Inflammatory macrophage treated with lipopolysaccharide for 4 hours (primary cell): ENCODE results near the gene RAD51AP1.
"Not testable (repeated sequence)": the region's sequence is repeated elsewhere in the genome, so short reads cannot be mapped to it uniquely, and the experiment has no call there.

Experiments used
- DNase-seq: peaks from one replicate; pipeline ENCODE4 v3.0.0-alpha.2; 2020

The RAD51AP1 gene

GRCh38 chr12:4538207-4539160 is at the start of gene RAD51AP1:
TSS of gene RAD51AP1 (plus strand) at chr12:4538890. CDS start at chr12:4538940, 50 bp downstream.
- DNase-seq: peak; percentile 97

- no peak for DNase-seq
These were observed 49.1 kb upstream of the RAD51AP1 start for GRCh38 chr12:4489556-4489955.

- DNase-seq: no peak
These were observed 47.7 kb upstream of the RAD51AP1 start for GRCh38 chr12:4490973-4491372.

DNA sequence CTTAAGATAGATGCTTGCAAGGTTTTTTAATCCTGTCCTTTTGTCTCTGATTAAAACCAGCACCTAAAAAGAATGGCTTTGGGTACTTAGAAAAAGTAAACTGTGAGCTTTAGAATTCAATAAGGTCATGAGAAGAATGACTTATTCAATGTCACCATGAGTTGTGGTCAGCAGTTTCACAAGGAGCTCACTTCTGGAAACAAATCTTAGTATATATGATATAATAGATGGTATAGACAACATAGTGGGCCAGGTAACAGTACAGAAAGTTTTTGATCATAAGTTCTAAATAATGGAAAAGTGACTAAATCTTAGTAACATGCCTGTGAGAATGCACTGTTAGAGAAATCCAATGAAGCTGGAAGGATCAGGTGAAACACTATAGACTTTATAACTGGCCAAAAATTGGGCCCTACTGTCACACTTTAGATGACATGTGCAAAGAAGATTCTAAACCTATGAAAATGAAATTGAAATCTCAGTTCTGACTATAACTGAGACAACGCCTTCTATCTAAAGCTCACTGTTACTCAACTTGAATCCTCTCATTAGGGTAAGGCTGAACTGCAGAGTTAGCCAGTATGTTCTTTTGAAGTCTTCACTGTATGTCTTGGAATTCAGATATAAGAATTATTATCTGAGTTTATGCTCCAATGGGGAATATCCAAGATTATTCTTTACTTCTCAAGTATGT is 42.4 kb upstream of the RAD51AP1 start:
- DNase-seq: no peak

GRCh38 chr12:4499186-4499585 is 39.5 kb upstream of the RAD51AP1 start:
- no peak for DNase-seq

DNA sequence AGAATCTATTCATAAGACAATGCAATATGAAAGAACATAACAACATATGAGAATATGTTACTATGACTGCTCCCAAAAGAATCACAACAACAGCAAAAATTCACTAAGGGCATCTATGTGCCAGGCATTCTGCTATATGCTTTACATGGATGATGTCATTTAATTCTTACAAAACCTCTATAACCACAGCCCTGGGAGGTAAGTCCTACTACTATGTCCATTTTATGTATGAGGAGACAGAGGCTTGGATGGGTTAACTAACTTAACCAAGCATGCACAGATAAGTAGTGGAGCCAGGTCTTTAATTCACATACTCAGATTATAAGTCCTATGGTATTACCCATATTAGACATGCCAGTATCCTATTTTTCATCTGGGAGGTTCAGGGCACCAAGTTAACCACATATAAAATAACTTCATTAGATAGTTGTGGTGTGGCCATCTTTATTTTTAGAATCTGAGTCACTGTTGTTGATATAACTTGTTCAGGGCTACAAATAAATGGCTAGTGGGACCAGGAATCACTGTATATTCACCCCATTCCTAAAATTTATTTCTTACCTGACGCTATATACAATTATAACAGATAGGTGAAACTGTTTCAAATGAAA is 33.2 kb upstream of the RAD51AP1 start:
- peak; percentile 0 for DNase-seq

DNA sequence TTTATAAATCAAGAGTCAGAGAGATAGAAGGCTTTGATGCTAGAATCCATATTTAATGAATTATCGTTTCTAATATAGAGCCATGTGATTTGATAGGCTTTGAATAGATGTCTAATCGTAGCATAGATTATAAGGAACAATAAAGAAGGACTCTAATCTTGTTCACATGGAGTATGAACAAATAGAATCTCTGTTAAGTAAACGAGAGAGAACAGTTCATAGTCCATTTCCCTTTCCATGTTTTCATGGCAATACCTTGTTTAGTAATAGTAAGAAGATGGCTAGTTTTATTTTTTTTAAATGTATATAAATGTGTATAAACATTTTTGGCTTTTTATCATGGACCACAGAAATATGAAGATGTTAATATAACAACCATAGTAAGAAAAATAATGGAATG is 32.3 kb upstream of the RAD51AP1 start:
- DNase-seq: no peak

DNA sequence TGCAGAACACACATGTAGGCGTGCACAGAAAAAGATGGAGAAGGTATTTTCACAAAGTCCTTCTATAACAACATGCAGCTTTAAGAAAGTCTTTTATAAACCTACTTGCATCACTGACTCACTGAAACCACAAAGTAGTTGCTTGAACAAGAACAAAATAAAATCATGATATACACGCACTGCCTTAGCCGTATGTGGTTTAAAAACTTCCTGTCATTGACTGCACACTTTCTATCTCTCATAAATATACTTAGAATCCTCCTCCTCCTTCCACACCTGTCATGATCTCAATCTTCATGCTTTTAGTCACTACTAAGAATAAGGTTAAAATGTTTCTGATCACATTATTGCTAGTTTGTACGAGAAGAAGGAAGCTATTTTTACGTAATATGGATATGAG is 31.8 kb upstream of the RAD51AP1 start:
- DNase-seq: no peak

- DNase-seq: not testable (repeated sequence)
These were observed 30.2 kb upstream of the RAD51AP1 start for GRCh38 chr12:4508503-4508902.

GRCh38 chr12:4509269-4509668 is 29.4 kb upstream of the RAD51AP1 start:
- DNase-seq: not testable (repeated sequence)

- DNase-seq: no peak
These were observed 20.5 kb upstream of the RAD51AP1 start for GRCh38 chr12:4518106-4518728.

GRCh38 chr12:4523443-4523842 is 15.2 kb upstream of the RAD51AP1 start:
- DNase-seq: not testable (repeated sequence)

DNA sequence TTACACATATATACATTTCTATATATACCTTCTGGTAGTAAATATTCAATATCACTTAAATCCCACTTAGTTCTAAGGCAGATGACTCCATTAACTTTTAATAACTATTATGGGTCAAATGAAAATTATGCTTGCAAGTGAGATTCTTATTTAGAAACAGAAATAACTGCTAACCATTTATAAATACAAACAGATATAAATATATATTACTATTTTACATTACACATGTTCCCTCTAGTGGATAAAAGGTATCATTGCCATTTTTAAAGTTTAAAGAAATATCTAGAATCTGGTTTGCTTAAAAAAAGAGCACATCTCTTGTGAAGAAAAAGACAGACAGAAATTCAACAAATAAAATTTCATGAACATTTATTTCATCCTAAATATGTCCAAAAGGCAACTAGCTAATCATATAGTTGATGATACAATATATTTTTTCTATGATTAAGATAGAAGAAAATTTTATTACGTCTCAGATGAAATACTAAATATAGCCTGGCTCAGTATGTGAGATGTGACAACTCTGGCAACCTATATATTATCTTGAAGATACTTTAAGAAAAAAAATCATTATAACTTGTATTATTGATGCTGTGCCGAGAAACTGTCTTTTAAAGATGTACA is 11.7 kb upstream of the RAD51AP1 start:
- peak; percentile 41 for DNase-seq

- no peak for DNase-seq
These were observed 8.5 kb upstream of the RAD51AP1 start for GRCh38 chr12:4530160-4530559.

GRCh38 chr12:4530982-4531586 is 7.6 kb upstream of the RAD51AP1 start:
- no peak for DNase-seq

- no peak for DNase-seq
These were observed 3.6 kb upstream of the RAD51AP1 start for GRCh38 chr12:4535092-4535491.

- DNase-seq: no peak
These were observed 2.8 kb upstream of the RAD51AP1 start for GRCh38 chr12:4535871-4536270.

GRCh38 chr12:4539167-4539870 is 629 bp downstream of the RAD51AP1 start:
- DNase-seq: no peak

DNA sequence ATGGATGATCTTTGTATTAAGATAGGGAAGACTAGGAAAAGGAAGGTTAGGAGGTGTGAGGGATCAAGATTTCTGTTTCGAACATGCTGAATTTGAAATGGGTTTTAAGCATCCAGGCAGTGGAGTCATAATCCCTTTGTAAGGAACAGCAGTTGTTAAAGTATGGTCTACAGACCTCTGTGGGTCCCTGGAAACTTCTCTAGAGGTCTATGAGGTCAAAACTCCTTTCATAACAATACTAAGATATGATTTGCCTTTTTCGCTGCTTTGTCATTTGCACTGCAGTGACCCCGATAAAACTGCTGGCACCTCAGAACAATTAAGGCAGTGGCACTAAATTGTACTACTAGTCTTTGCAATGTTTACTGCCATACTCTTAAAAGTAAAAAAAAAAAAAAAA is 1.5 kb downstream of the RAD51AP1 start:
- no peak for DNase-seq

GRCh38 chr12:4540638-4541037 is 1.9 kb downstream of the RAD51AP1 start:
- DNase-seq: peak; percentile 14

DNA sequence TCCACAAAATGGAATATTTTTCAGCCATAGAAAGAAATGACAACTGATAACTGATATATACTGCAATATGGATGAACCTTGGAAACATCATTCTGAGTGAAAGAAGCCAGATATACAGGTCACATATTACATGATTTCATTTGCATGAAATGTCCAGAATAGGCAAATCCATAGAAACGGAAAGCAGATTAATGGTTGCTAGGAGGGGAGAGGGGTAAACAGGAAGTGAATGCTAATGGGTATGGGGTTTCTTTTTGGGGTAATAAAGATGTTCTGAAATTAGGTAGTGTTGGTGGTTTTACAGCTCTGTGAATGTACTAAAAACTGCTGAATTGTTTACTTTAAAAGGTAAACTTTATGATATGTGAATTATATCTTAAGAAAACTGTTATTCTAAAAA is 6.5 kb downstream of the RAD51AP1 start:
- no peak for DNase-seq

GRCh38 chr12:4552191-4552590 is 13.5 kb downstream of the RAD51AP1 start:
- DNase-seq: peak; percentile 69
